ENCODE data around the gene RPN2.

The RPN2 gene

DNA sequence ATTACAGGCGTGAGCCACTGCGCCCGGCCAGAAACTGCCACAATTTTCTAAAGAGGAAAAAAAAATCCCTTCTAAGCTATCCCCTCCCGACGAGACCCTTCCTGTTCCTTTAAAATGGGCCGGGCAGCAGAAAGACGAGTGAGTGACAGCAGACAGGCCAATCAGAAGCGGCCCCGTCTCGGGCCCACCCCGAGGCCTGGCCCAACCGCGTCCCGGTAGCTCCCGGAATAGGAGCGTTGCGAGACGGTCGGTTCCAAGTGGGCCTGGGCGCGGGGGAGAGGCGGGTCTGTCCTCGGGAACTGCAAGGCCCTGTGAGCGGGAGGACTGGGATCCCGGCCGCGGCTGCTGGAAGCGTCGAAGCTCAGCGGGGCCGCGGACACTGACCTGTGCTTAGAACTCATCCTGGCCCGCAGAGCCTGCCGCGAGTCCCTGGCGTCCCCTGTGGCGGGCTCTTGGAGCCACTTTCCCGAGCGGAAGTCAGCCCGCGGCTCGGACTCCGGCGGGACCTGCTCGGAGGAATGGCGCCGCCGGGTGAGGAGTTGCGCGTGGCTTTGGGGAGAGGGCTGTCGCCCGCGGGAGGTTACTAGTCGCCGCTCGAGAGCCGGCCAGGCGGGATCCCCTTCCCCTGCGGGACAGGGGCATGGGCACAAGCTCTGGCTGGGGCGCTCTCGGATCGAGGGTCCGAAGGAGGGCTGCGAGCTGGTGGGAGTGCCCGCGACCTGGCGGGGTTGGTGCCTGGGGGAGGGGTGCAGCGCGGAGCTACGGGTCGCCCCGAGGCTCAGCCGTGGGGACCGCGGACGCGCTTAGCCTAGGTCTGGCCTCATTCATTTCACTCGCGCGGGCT lies at the start of gene RPN2, which contains the start of gene MROH8:
TSS of gene RPN2 (plus strand) at position 492 of the 844 bp plus-strand sequence. CDS start at position 519, 27 bp downstream.
TSS of gene MROH8 (minus strand) at position 710 of the 844 bp plus-strand sequence.
- TF ChIP-seq, protein P1, sequence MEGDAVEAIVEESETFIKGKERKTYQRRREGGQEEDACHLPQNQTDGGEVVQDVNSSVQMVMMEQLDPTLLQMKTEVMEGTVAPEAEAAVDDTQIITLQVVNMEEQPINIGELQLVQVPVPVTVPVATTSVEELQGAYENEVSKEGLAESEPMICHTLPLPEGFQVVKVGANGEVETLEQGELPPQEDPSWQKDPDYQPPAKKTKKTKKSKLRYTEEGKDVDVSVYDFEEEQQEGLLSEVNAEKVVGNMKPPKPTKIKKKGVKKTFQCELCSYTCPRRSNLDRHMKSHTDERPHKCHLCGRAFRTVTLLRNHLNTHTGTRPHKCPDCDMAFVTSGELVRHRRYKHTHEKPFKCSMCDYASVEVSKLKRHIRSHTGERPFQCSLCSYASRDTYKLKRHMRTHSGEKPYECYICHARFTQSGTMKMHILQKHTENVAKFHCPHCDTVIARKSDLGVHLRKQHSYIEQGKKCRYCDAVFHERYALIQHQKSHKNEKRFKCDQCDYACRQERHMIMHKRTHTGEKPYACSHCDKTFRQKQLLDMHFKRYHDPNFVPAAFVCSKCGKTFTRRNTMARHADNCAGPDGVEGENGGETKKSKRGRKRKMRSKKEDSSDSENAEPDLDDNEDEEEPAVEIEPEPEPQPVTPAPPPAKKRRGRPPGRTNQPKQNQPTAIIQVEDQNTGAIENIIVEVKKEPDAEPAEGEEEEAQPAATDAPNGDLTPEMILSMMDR (conservative IDR thresholded peaks at IDR 0.05; ENCODE audit: low read depth, low read length) = no peak
- peak within 1 kb of the TSS; percentile 82 for H3K4me3 ChIP-seq (ENCODE audit: low read length)
- peak; percentile 96 for DNase-seq (ENCODE audit: low read depth)

- DNase-seq (ENCODE audit: low read depth) = no peak
Measured at GRCh38 chr20:37131486-37131885, 47.6 kb upstream of the RPN2 start.

GRCh38 chr20:37133952-37134351 lies 45.2 kb upstream of the RPN2 start:
- DNase-seq (ENCODE audit: low read depth) = no peak
- TF ChIP-seq, protein P1 (conservative IDR thresholded peaks at IDR 0.05; ENCODE audit: low read depth, low read length) = no peak
- no peak overlapping the region for H3K4me3 ChIP-seq (ENCODE audit: low read length)

More at GRCh38 chr20:37131486-37131885, 47.6 kb upstream of the RPN2 start:
- H3K4me3 ChIP-seq (ENCODE audit: low read length) = no peak overlapping the region
- TF ChIP-seq, protein P1 (conservative IDR thresholded peaks at IDR 0.05; ENCODE audit: low read depth, low read length) = no peak

GRCh38 chr20:37137547-37137946 lies 41.6 kb upstream of the RPN2 start:
- H3K4me3 ChIP-seq (ENCODE audit: low read length) = no peak overlapping the region
- no peak for DNase-seq (ENCODE audit: low read depth)
- TF ChIP-seq, protein P1 (conservative IDR thresholded peaks at IDR 0.05; ENCODE audit: low read depth, low read length) = no peak

- peak; percentile 39 for DNase-seq (ENCODE audit: low read depth)
- TF ChIP-seq, protein P1 (conservative IDR thresholded peaks at IDR 0.05; ENCODE audit: low read depth, low read length) = no peak
- no peak overlapping the region for H3K4me3 ChIP-seq (ENCODE audit: low read length)
Measured at GRCh38 chr20:37142708-37143107, 36.4 kb upstream of the RPN2 start.

GRCh38 chr20:37144856-37145404 lies 34.2 kb upstream of the RPN2 start:
- TF ChIP-seq, protein P1 (conservative IDR thresholded peaks at IDR 0.05; ENCODE audit: low read depth, low read length) = no peak
- no peak for DNase-seq (ENCODE audit: low read depth)

More at GRCh38 chr20:37144856-37145404, 34.2 kb upstream of the RPN2 start:
- no peak overlapping the region for H3K4me3 ChIP-seq (ENCODE audit: low read length)
